ENCODE results near the gene ZNF408. TPM values are rescaled to one million over a fixed set of nuclear protein-coding genes. Genes with fewer than 3 reads are reported as not detected.
A peak's percentile ranks its signal among the peaks of the same experiment; 100 is the strongest.

Gene ZNF408
- polyA plus RNA-seq, 1 of the 3 experiments (the other 2 are of a cell fraction): 7.1 TPM

DNA sequence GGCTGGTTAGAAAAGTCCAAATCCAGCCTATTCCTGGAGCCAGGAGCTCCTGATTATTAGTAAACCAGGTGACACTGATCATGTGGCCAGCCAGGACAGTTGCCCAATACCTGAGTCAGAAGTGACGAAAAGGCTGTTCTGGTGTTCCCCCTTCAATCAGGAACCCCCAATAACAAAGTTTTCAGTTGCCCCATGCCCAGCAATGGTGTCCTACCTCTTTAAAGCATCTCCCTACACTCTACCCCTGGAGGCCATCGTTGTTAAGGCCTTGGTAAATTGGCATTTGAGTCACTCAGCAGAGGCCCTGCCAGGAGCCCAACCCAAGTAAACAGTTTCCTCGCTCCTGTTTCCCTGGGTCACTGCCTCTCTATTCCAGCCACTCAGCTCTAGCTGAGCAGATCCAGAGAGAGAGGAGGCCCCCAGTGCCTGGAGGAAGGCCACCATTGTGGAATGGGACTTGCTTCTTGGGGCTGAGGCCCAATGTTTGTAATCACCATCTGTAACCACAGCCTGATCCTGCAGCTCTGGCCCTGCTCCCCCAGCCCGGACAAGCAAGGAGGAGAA, 25.5 kb upstream of the ZNF408 start:
- 61% methylated on average over 4 of the region's 4 CpGs for WGBS (ENCODE audit: low lambda C conversion rate)
- H3K9ac ChIP-seq: no peak overlapping the region
- H3K9me3 ChIP-seq: no peaks in the 10 kb centered on the region
- H4K20me1 ChIP-seq (ENCODE audit: insufficient read depth): no peaks in the 10 kb centered on the region
- TF ChIP-seq GABPA (IDR thresholded peaks at IDR 0.05; ENCODE audit: low read depth) (no peak), TEAD4 (IDR thresholded peaks at IDR 0.05; ENCODE audit: borderline replicate concordance, insufficient read depth) (no peak), RCOR1 (IDR thresholded peaks at IDR 0.05; ENCODE audit: low read length) (no peak), IRF3 (IDR thresholded peaks at IDR 0.05; ENCODE audit: low read depth, low read length) (no peak), ELF1 (IDR thresholded peaks at IDR 0.05) (no peak), TCF12 (IDR thresholded peaks at IDR 0.05) (no peak), USF1 (IDR thresholded peaks at IDR 0.05; ENCODE audit: borderline replicate concordance, low read depth) (no peak)
- TF ChIP-seq, protein P1, sequence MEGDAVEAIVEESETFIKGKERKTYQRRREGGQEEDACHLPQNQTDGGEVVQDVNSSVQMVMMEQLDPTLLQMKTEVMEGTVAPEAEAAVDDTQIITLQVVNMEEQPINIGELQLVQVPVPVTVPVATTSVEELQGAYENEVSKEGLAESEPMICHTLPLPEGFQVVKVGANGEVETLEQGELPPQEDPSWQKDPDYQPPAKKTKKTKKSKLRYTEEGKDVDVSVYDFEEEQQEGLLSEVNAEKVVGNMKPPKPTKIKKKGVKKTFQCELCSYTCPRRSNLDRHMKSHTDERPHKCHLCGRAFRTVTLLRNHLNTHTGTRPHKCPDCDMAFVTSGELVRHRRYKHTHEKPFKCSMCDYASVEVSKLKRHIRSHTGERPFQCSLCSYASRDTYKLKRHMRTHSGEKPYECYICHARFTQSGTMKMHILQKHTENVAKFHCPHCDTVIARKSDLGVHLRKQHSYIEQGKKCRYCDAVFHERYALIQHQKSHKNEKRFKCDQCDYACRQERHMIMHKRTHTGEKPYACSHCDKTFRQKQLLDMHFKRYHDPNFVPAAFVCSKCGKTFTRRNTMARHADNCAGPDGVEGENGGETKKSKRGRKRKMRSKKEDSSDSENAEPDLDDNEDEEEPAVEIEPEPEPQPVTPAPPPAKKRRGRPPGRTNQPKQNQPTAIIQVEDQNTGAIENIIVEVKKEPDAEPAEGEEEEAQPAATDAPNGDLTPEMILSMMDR (IDR thresholded peaks at IDR 0.05): no peak
- no peak overlapping the region for H2AFZ ChIP-seq (ENCODE audit: low read depth)
- ChIA-PET POLR2A (interaction anchor here (1.5 kb wide), 1 partner anchor 15 kb away, joined by 3 read pairs; no protein-coding TSS in a partner anchor), CTCF (interaction anchor here (0.6 to 1.4 kb wide), 3 partner anchors 24 to 286 kb away, joined by 3 to 5 read pairs (median 4); no protein-coding TSS in a partner anchor)
- H3K79me2 ChIP-seq (ENCODE audit: insufficient read depth): no peaks in the 10 kb centered on the region
- no peak overlapping the region for H3K4me3 ChIP-seq (ENCODE audit: low read depth in 2 of 2, low read length in 1 of 2)
- no peak overlapping the region for H3K4me2 ChIP-seq
- H3K4me1 ChIP-seq (ENCODE audit: control insufficient read depth in 1 of 2, insufficient read depth in 2 of 2, low read depth in 1 of 2, low read length in 1 of 2): peaks cover 0 to 15% of the 10 kb centered on the region in 2 experiments; a peak in 1 of 4 replicates
- DNase-seq: no peak
- H3F3A ChIP-seq (replicated peaks; ENCODE audit: insufficient read depth): peaks cover 7% of the 10 kb centered on the region
- H3K27ac ChIP-seq (ENCODE audit: low read depth in 2 of 2, low read length in 1 of 2): peak overlapping the region; percentile 18 to 62; a peak in 2 of 4 replicates
- peaks cover 28 to 62% of the 10 kb centered on the region in 2 experiments for H3K36me3 ChIP-seq (replicated peaks in 1 of 2; ENCODE audit: control insufficient read depth in 1 of 2, insufficient read depth in 2 of 2, low read length in 1 of 2)
- H3K9me2 ChIP-seq: no peaks in the 10 kb centered on the region
- H3K27me3 ChIP-seq (ENCODE audit: insufficient read depth): no peaks in the 10 kb centered on the region

DNA sequence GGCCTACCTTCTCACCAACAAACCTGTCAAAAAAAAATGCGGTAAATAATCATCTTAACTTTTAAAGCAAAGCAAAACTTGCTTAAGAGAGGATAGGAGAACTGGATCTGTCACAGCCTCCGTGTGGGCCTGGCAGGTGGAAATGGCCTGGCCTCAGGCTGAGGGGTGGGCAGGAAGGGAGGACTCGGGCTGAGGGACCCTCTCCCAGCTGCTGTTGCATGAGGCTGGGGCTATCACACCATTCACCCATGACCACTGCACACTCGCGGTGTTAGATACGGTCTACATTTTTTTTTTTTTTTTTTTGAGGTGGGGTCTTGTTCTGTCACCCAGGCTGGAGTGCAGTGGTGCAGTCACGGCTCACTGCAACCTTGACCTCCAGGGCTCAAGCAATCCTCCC, 24.9 kb upstream of the ZNF408 start:
- H3F3A ChIP-seq (replicated peaks; ENCODE audit: insufficient read depth): peaks cover 4% of the 10 kb centered on the region
- no peaks in the 10 kb centered on the region for H3K9me2 ChIP-seq
- POLR2A ChIA-PET: no interaction called here
- H3K9me3 ChIP-seq: no peaks in the 10 kb centered on the region
- 83% methylated on average over 7 of the region's 7 CpGs for WGBS (ENCODE audit: low lambda C conversion rate)
- peaks cover 22 to 64% of the 10 kb centered on the region in 2 experiments for H3K36me3 ChIP-seq (replicated peaks in 1 of 2; ENCODE audit: control insufficient read depth in 1 of 2, insufficient read depth in 2 of 2, low read length in 1 of 2)
- no peak overlapping the region for H3K4me2 ChIP-seq
- no peak overlapping the region for H3K9ac ChIP-seq
- DNase-seq: no peak
- no peaks in the 10 kb centered on the region for H3K79me2 ChIP-seq (ENCODE audit: insufficient read depth)
- peak overlapping the region; percentile 18 to 62; a peak in 2 of 4 replicates for H3K27ac ChIP-seq (ENCODE audit: low read depth in 2 of 2, low read length in 1 of 2)
- 0 out of 2 replicates have a peak, but pooled peaks have one; percentile 6 for TF ChIP-seq POLR2AphosphoS5 (IDR thresholded peaks at IDR 0.05; ENCODE audit: low read depth, low read length)
- no peak for TF ChIP-seq MXI1 (IDR thresholded peaks at IDR 0.05; ENCODE audit: low read depth, low read length)
- no peak overlapping the region for H3K4me3 ChIP-seq (ENCODE audit: low read depth in 2 of 2, low read length in 1 of 2)
- peaks cover 0 to 15% of the 10 kb centered on the region in 2 experiments; a peak in 1 of 4 replicates for H3K4me1 ChIP-seq (ENCODE audit: control insufficient read depth in 1 of 2, insufficient read depth in 2 of 2, low read depth in 1 of 2, low read length in 1 of 2)
- H3K27me3 ChIP-seq (ENCODE audit: insufficient read depth): no peaks in the 10 kb centered on the region
- no peaks in the 10 kb centered on the region for H4K20me1 ChIP-seq (ENCODE audit: insufficient read depth)
- no peak overlapping the region for H2AFZ ChIP-seq (ENCODE audit: low read depth)
- CTCF ChIA-PET: interaction anchor here (0.6 kb wide), 1 partner anchor 23 kb away, joined by 3 read pairs; no protein-coding TSS in a partner anchor
